SU-DHL-6 (cell line): ENCODE measurements around the gene VTI1A.

ENCODE experiments used
- H2AFZ ChIP-seq: fragments of 200-600 bp; sonication (generic); 2 replicates; pipeline ENCODE4 v1.6.1; 2014; ENCODE audit warnings: low read depth, mild to moderate bottlenecking, moderate library complexity, mixed read lengths, antibody characterized with exemption, low read length; ENCODE audit not compliant: severe bottlenecking
- H3F3A ChIP-seq: fragments of 200-600 bp; shearing (Covaris generic); 2 replicates; pipeline ENCODE4 v1.6.0; 2016; ENCODE audit warnings: antibody characterized with exemption, mild to moderate bottlenecking; ENCODE audit not compliant: insufficient read depth
- H3K27ac ChIP-seq: fragments of 200-600 bp; sonication (generic); 2 replicates; pipeline ENCODE4 v1.5.1; 2016; ENCODE audit warnings: low read depth, mild to moderate bottlenecking, low read length, moderate library complexity, mixed read lengths
- H3K27me3 ChIP-seq: fragments of 200-600 bp; sonication (generic), shearing (Covaris generic); 2 replicates; pipeline ENCODE4 v1.6.0; 2014; ENCODE audit warnings: mild to moderate bottlenecking, low read length
- H3K36me3 ChIP-seq: fragments of 200-600 bp; sonication (generic); 2 replicates; pipeline ENCODE4 v1.6.1; 2014; ENCODE audit warnings: mild to moderate bottlenecking, low read length, mixed read lengths
- H3K4me2 ChIP-seq: fragments of 300-600, 200-600 bp; shearing (Covaris generic), sonication (generic); 2 replicates; pipeline ENCODE4 v1.6.0; 2014; ENCODE audit warnings: low read length, low read depth, mild to moderate bottlenecking; ENCODE audit not compliant: poor library complexity, severe bottlenecking
- H3K4me3 ChIP-seq: fragments of 200-600 bp; sonication (generic); 2 replicates; pipeline ENCODE4 v1.5.1; 2014; ENCODE audit warnings: antibody characterized with exemption, low read length, mild to moderate bottlenecking, mixed read lengths; ENCODE audit not compliant: insufficient read depth, poor library complexity, severe bottlenecking
- H3K79me2 ChIP-seq: fragments of 200-600 bp; sonication (generic); 2 replicates; pipeline ENCODE4 v1.6.1; 2014; ENCODE audit warnings: mild to moderate bottlenecking, low read length, moderate library complexity; ENCODE audit not compliant: insufficient read depth
- H3K9ac ChIP-seq: fragments of 200-600 bp; sonication (generic); 2 replicates; pipeline ENCODE4 v1.7.0; 2014; ENCODE audit warnings: mild to moderate bottlenecking, low read length
- H3K9me2 ChIP-seq: fragments of 200-600 bp; sonication (generic); replicated peaks from 2 replicates; pipeline ENCODE4 v1.6.1; 2014; ENCODE audit warnings: low read length; ENCODE audit not compliant: insufficient read depth
- H3K9me3 ChIP-seq: fragments of 200-600 bp; sonication (generic); 2 replicates; pipeline ENCODE4 v1.6.1; 2014; ENCODE audit warnings: low read length, mixed read lengths; ENCODE audit not compliant: insufficient read depth
- H4K20me1 ChIP-seq: fragments of 200-600 bp; sonication (generic); 2 replicates; pipeline ENCODE4 v1.6.1; 2014; ENCODE audit warnings: low read depth, mild to moderate bottlenecking, antibody characterized with exemption, low read length, moderate library complexity, mixed read lengths
- EZH2phosphoT487 ChIP-seq: fragments of 200-600 bp; sonication (generic), shearing (Covaris generic); conservative IDR thresholded peaks from 2 replicates; pipeline ENCODE4 v1.6.1; 2018; ENCODE audit warnings: mild to moderate bottlenecking, antibody characterized with exemption, low read length, moderate library complexity, mixed read lengths
- TF ChIP-seq, protein P1 (sequence below): fragments of 200-600 bp; sonication (generic); IDR thresholded peaks from one replicate; pipeline ENCODE4 v1.5.1; 2017; ENCODE audit warnings: antibody characterized with exemption, mild to moderate bottlenecking, low read length, moderate library complexity; ENCODE audit not compliant: insufficient read depth, poor library complexity, severe bottlenecking

The VTI1A gene

DNA sequence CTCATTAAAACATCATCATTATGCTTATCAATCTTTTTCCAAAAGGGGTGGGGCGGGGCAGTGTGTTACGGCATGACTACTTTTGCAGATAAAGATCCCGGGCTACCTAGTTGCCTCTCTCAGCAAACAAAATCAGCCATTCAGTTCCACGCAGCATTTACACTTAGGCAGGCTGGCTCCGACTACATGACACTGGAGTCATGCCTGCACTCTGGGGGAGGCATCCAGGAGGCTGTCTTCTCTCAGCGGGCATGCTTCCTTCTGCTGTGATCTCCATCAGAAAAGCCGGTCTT, 309.2 kb downstream of the VTI1A start:
- Histone ChIP-seq H3K36me3 (no peaks in the 10 kb centered on the region), H3K79me2 (no peaks in the 10 kb centered on the region), H4K20me1 (no peaks in the 10 kb centered on the region), H3F3A (no peaks in the 10 kb centered on the region), H3K9ac (no peak overlapping the region), H3K4me3 (no peak overlapping the region), H2AFZ (no peak overlapping the region), H3K9me2 (no peaks in the 10 kb centered on the region), H3K27me3 (no peaks in the 10 kb centered on the region), H3K27ac (no peak overlapping the region), H3K4me2 (no peak overlapping the region), H3K9me3 (no peaks in the 10 kb centered on the region)
- TF ChIP-seq, protein P1, sequence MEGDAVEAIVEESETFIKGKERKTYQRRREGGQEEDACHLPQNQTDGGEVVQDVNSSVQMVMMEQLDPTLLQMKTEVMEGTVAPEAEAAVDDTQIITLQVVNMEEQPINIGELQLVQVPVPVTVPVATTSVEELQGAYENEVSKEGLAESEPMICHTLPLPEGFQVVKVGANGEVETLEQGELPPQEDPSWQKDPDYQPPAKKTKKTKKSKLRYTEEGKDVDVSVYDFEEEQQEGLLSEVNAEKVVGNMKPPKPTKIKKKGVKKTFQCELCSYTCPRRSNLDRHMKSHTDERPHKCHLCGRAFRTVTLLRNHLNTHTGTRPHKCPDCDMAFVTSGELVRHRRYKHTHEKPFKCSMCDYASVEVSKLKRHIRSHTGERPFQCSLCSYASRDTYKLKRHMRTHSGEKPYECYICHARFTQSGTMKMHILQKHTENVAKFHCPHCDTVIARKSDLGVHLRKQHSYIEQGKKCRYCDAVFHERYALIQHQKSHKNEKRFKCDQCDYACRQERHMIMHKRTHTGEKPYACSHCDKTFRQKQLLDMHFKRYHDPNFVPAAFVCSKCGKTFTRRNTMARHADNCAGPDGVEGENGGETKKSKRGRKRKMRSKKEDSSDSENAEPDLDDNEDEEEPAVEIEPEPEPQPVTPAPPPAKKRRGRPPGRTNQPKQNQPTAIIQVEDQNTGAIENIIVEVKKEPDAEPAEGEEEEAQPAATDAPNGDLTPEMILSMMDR: no peak
- no peak for TF ChIP-seq EZH2phosphoT487

DNA sequence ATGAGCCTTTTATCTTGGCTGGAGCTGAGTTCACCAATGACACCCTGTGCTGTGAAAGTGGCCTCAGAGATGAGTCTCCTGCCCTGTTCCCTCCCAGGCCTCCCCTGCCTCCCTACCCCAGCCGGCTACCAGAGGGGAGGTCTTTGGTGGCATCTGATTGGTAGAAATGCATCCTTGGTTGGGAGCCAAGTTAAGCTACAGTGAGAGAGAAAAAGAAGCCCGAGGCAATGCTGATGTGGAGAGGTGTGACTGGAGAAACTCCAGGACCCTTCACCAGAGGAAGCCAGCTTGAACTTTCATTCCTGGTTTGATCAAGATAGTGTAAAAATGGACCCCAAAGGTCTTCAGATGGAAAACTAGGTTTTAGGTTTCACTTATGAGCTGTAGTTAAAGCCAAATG, 311.9 kb downstream of the VTI1A start:
- H2AFZ ChIP-seq: no peak overlapping the region
- H3K36me3 ChIP-seq: no peaks in the 10 kb centered on the region
- H3F3A ChIP-seq: no peaks in the 10 kb centered on the region

DNA sequence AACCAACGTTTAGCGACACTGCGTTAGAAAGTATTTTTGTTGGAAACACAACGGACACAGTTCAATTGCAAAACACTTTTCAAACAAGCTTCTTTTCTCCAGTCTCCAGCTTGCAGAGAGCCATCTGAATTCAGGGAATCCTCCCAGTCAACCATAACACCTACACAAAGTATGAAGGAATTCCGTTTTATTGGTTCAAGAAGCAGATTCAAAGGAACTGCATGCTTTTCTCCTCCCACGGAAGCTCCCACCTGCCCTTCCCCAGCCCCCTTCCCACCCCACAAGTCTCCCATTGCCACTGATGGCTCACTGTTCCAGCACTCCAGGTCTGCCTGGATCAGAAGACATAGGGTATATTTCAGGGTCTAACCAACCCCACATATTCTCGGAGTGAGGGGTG, 312.5 kb downstream of the VTI1A start:
- H3K9me2 ChIP-seq: no peaks in the 10 kb centered on the region
- no peaks in the 10 kb centered on the region for H3K36me3 ChIP-seq
- no peak overlapping the region for H3K4me3 ChIP-seq
- H3F3A ChIP-seq: no peaks in the 10 kb centered on the region
- TF ChIP-seq, protein P1: no peak
- no peak for TF ChIP-seq EZH2phosphoT487
- H3K27me3 ChIP-seq: no peaks in the 10 kb centered on the region
- H2AFZ ChIP-seq: no peak overlapping the region
- H3K9me3 ChIP-seq: no peaks in the 10 kb centered on the region
- H4K20me1 ChIP-seq: no peaks in the 10 kb centered on the region
- no peak overlapping the region for H3K27ac ChIP-seq
- no peak overlapping the region for H3K9ac ChIP-seq
- no peak overlapping the region for H3K4me2 ChIP-seq
- H3K79me2 ChIP-seq: no peaks in the 10 kb centered on the region

More for the DNA sequence above, 311.9 kb downstream of the VTI1A start:
- H3K79me2 ChIP-seq: no peaks in the 10 kb centered on the region
- H3K4me2 ChIP-seq: no peak overlapping the region
- TF ChIP-seq EZH2phosphoT487: no peak
- TF ChIP-seq, protein P1: no peak
- no peaks in the 10 kb centered on the region for H4K20me1 ChIP-seq
- H3K27ac ChIP-seq: no peak overlapping the region
- H3K9me3 ChIP-seq: no peaks in the 10 kb centered on the region
- H3K9ac ChIP-seq: no peak overlapping the region
- H3K9me2 ChIP-seq: no peaks in the 10 kb centered on the region
- H3K27me3 ChIP-seq: no peaks in the 10 kb centered on the region
- no peak overlapping the region for H3K4me3 ChIP-seq

DNA sequence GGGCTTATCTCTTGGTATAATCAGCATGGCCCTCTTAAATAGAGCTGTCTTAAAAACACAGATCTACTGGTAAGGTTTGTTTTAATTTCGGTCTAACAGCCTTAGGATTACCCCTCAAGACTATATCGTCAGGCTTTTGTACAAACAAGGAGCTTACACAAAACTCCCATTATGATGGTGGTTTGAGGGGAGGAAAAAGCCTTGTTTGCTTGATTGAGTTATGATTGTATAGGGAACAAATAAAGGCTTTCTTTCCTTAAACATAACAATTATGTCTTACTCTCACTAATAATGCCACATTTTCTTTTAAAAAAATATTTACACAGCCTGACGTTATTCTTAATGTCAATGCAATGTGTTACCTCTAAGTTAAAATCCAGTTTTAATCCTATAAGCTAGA, 314.2 kb downstream of the VTI1A start:
- Histone ChIP-seq H3K4me2 (no peak overlapping the region), H3K9me3 (no peaks in the 10 kb centered on the region), H3F3A (no peaks in the 10 kb centered on the region), H3K9me2 (no peaks in the 10 kb centered on the region), H4K20me1 (no peaks in the 10 kb centered on the region), H3K36me3 (no peaks in the 10 kb centered on the region), H3K9ac (no peak overlapping the region), H3K79me2 (no peaks in the 10 kb centered on the region), H2AFZ (no peak overlapping the region), H3K4me3 (no peak overlapping the region), H3K27me3 (no peaks in the 10 kb centered on the region), H3K27ac (no peak overlapping the region)
- TF ChIP-seq, protein P1: no peak
- TF ChIP-seq EZH2phosphoT487: no peak
